Pancreas (tissue), 10 donors: ENCODE results near the gene STAT4. TPM values are rescaled to one million over a fixed set of nuclear protein-coding genes. Genes with fewer than 3 reads are reported as not detected.

Experiments
- ATAC-seq, 4 donors: fragments of 200-7000 bp; cut with Tn5 transposase; one replicate each; pipeline versions ENCODE4 v1.8.0 to v1.9.1; 2020; ENCODE audit warnings: mild to moderate bottlenecking in 4 of 4, moderate library complexity in 4 of 4
- DNase-seq, 6 donors: peaks; one replicate each; pipeline ENCODE4 v3.0.0-alpha.2; 2020
- FAIRE-seq: peaks from 2 replicates; lab custom pipeline; 2012; peaks lifted over from hg19 to GRCh38; lab: Jason Lieb, UNC
- H3K27ac ChIP-seq, 4 donors: fragments of 200-600 bp; sonication (generic); 1 replicate in 3 of 4; 2 replicates in 1 of 4; pipeline versions ENCODE4 v1.5.0 to v1.8.0; 2020
- H3K27me3 ChIP-seq, 4 donors: fragments of 200-600 bp; one replicate each; pipeline ENCODE4 v1.8.0; 2021
- H3K36me3 ChIP-seq, 3 donors: fragments of 200-600 bp; sonication (generic) in 1 of 3; one replicate each; pipeline versions ENCODE4 v1.5.0 to v1.8.0; 2020 to 2021
- H3K4me1 ChIP-seq, 3 donors: fragments of 200-600 bp; one replicate each; pipeline ENCODE4 v1.8.0; 2021
- H3K4me3 ChIP-seq, 4 donors: fragments of 200-600 bp; sonication (generic) in 2 of 4; one replicate each; pipeline versions ENCODE4 v1.5.0 to v1.8.0; 2020 to 2021
- H3K9me3 ChIP-seq, 4 donors: fragments of 200-600 bp; one replicate each; pipeline ENCODE4 v1.8.0; 2021
- CTCF ChIP-seq, 4 donors: fragments of 200-600 bp; sonication (generic) in 3 of 4; IDR thresholded peaks; one replicate each; pipeline versions ENCODE4 v1.5.0 to v1.8.0; 2021; ENCODE audit warnings: antibody characterized with exemption in 4 of 4
- WGBS, 2 donors: extraction: QIAGEN DNeasy Blood & Tissue Kit; methylation state at CpG; one replicate each; pipeline ENCODE4 v1.1.7; 2013; 5-methylcytosine and 5-hydroxymethylcytosine counted together
- intact Hi-C, 3 donors: fragments of 100-400 bp; cut with DNase I; formaldehyde crosslinking; loops; one replicate each; pipeline versions ENCODE4 v1.11.1 to v1.14.2; 2022
- polyA plus RNA-seq, 2 donors: library from polyadenylated mRNA; stranded (reverse); fragments of 200-250 nt; gene quantifications; one replicate each; pipeline ENCODE4 v1.2.3, GENCODE V29; 2013
- total RNA-seq, 6 donors: library from RNA; stranded (reverse); fragmentation: NEBNext Ultra II Directional in 4 of 6; extraction: Animal tissue kit (Norgen Biotek cat#: 25700) in 4 of 6; gene quantifications; one replicate each; pipeline versions ENCODE4 v1.2.1 to v1.2.4, GENCODE V29; 2021 to 2023
- donor health status: healthy with polysubstance abuse.
- donor health status: DM: no; HTN: no; CAD: no; lungs with moderate emphysema.
- donor health status: DM: no; HTN: no; CAD: no.
- donor health status: control.
- donor health status: control.
- donor health status: Bipolar disorder and iron deficiency.
- donor health status: DM: yes; HTN: yes; CAD: no.
- donor health status: DM: no; HTN: no; CAD: no.
- donor health status: DM: no; HTN: no; CAD: no.
- donor health status: DM: yes; HTN: yes; CAD: no.

Gene STAT4
- total and polyA plus RNA-seq, 8 donors: 0.60 to 6.4 (median 1.8) TPM

GRCh38 chr2:191087311-191087710 lies 63.5 kb downstream of the STAT4 start:
- ATAC-seq: no peak
- Histone ChIP-seq H3K9me3 (no peaks in the 10 kb centered on the region), H3K36me3 (no peaks in the 10 kb centered on the region), H3K4me1 (no peaks in the 10 kb centered on the region), H3K27ac (no peak overlapping the region), H3K4me3 (no peak overlapping the region), H3K27me3 (no peaks in the 10 kb centered on the region)
- TF ChIP-seq CTCF (IDR thresholded peaks at IDR 0.05): no peak
- DNase-seq: no peak
- no peak for FAIRE-seq
- WGBS, 2 donors: 95 to 98% methylated on average over 2 of the region's 2 CpGs
- intact Hi-C loops: no loop called here

- Histone ChIP-seq H3K4me1 (no peaks in the 10 kb centered on the region), H3K36me3 (no peaks in the 10 kb centered on the region), H3K4me3 (no peak overlapping the region), H3K27me3 (no peaks in the 10 kb centered on the region), H3K9me3 (no peaks in the 10 kb centered on the region), H3K27ac (no peak overlapping the region)
- ATAC-seq (no peak), DNase-seq (no peak), FAIRE-seq (no peak)
- intact Hi-C loops: no loop called here
- no peak for TF ChIP-seq CTCF (IDR thresholded peaks at IDR 0.05)
Observed at GRCh38 chr2:191086706-191087105, 64.1 kb downstream of the STAT4 start.

GRCh38 chr2:191083540-191083939 lies 67.3 kb downstream of the STAT4 start:
- 87 to 95% methylated on average over 3 of the region's 3 CpGs for WGBS, 2 donors
- Histone ChIP-seq H3K9me3 (no peaks in the 10 kb centered on the region), H3K4me3 (no peak overlapping the region), H3K4me1 (no peaks in the 10 kb centered on the region), H3K36me3 (no peaks in the 10 kb centered on the region), H3K27ac (no peak overlapping the region), H3K27me3 (no peaks in the 10 kb centered on the region)
- ATAC-seq: no peak
- intact Hi-C loops: no loop called here
- FAIRE-seq: no peak
- DNase-seq: no peak
- no peak for TF ChIP-seq CTCF (IDR thresholded peaks at IDR 0.05)

GRCh38 chr2:191082321-191082720 lies 68.5 kb downstream of the STAT4 start:
- Histone ChIP-seq H3K36me3 (no peaks in the 10 kb centered on the region), H3K4me1 (no peaks in the 10 kb centered on the region), H3K9me3 (no peaks in the 10 kb centered on the region), H3K27ac (no peak overlapping the region), H3K4me3 (no peak overlapping the region), H3K27me3 (no peaks in the 10 kb centered on the region)
- ATAC-seq (no peak), DNase-seq (no peak), FAIRE-seq (no peak)
- intact Hi-C loops: no loop called here
- WGBS, 2 donors: 58 to 69% methylated on average over 2 of the region's 2 CpGs
- no peak for TF ChIP-seq CTCF (IDR thresholded peaks at IDR 0.05)

GRCh38 chr2:191081411-191082155 lies 69.2 kb downstream of the STAT4 start:
- intact Hi-C loops: no loop called here
- DNase-seq (no peak), FAIRE-seq (no peak)

More at GRCh38 chr2:191081411-191082155, 69.2 kb downstream of the STAT4 start:
- no peaks in the 10 kb centered on the region for H3K36me3 ChIP-seq
- no peak overlapping the region for H3K4me3 ChIP-seq
- H3K27ac ChIP-seq: no peak overlapping the region
- no peaks in the 10 kb centered on the region for H3K9me3 ChIP-seq
- TF ChIP-seq CTCF (IDR thresholded peaks at IDR 0.05): no peak
- no peaks in the 10 kb centered on the region for H3K4me1 ChIP-seq
- no peak for ATAC-seq
- 56 to 63% methylated on average over 3 of the region's 3 CpGs for WGBS, 2 donors
- H3K27me3 ChIP-seq: no peaks in the 10 kb centered on the region
